ENCODE data around the gene IGSF23. TPM values are rescaled to one million over a fixed set of nuclear protein-coding genes. Genes with fewer than 3 reads are reported as not detected.
"Not testable (repeated sequence)": the region's sequence is repeated elsewhere in the genome, so short reads cannot be mapped to it uniquely, and the experiment has no call there.

The IGSF23 gene
- total RNA-seq, 1 experiment from 2014 or later, result not detected

GRCh38 chr19:44624840-44625354 lies 11.5 kb downstream of the IGSF23 start:
- Histone ChIP-seq H4K5ac (ENCODE audit: insufficient read length, low read depth, low read length) (no peak overlapping the region), H3K4me1 (ENCODE audit: insufficient read depth, low read length) (no peaks in the 10 kb centered on the region), H3K23me2 (ENCODE audit: insufficient read length, low read depth, low read length, poor library complexity, severe bottlenecking) (no peaks in the 10 kb centered on the region), H2AFZ (ENCODE audit: low read length) (no peak overlapping the region), H3K79me1 (ENCODE audit: insufficient read depth, low read depth, low read length, poor library complexity, severe bottlenecking) (no peaks in the 10 kb centered on the region), H3K9me3 (ENCODE audit: control insufficient read depth, low read depth, low read length) (no peaks in the 10 kb centered on the region), H3T11ph (ENCODE audit: low read length) (no peak overlapping the region), H3K79me2 (ENCODE audit: insufficient read depth, low read length) (no peaks in the 10 kb centered on the region), H4K20me1 (ENCODE audit: control insufficient read depth, insufficient read depth, insufficient read length) (no peaks in the 10 kb centered on the region), H2BK120ac (ENCODE audit: low read depth, low read length, poor library complexity, severe bottlenecking) (no peak overlapping the region), H3K18ac (ENCODE audit: insufficient read length, low read depth, low read length) (no peak overlapping the region), H2BK5ac (ENCODE audit: insufficient read length, low read length) (no peak overlapping the region), H3K4ac (ENCODE audit: low read depth, low read length) (no peak overlapping the region), H4K8ac (replicated peaks; ENCODE audit: insufficient read length, low read depth, low read length) (no peak overlapping the region), H3K27me3 (ENCODE audit: insufficient read depth, low read length) (no peaks in the 10 kb centered on the region), H3K23ac (ENCODE audit: insufficient read length, low read depth, low read length) (no peak overlapping the region), H3K27ac (ENCODE audit: insufficient read length, low read depth, low read length) (no peak overlapping the region), H4K91ac (ENCODE audit: insufficient read length, low read depth, low read length) (no peak overlapping the region), H2BK20ac (ENCODE audit: low read depth, low read length, poor library complexity, severe bottlenecking) (no peak overlapping the region), H3K9ac (ENCODE audit: extremely low read depth, insufficient read length, low read length) (no peak overlapping the region), H3K4me2 (ENCODE audit: insufficient read depth, insufficient read length, low read length) (no peak overlapping the region), H3K14ac (ENCODE audit: insufficient read depth, low read length) (no peak overlapping the region), H2BK15ac (ENCODE audit: low read depth, low read length) (no peak overlapping the region), H2BK12ac (ENCODE audit: insufficient read length, low read depth, low read length) (no peak overlapping the region), H2AK5ac (ENCODE audit: insufficient read length, low read length) (no peak overlapping the region), H3K56ac (ENCODE audit: insufficient read length, low read depth, low read length) (no peak overlapping the region)
- Mint-ChIP-seq H3K4me1 (peaks cover 0 to 4% of the 10 kb centered on the region in 2 experiments; a peak in 1 of 4 replicates), H3K4me3 (no peak overlapping the region), H3K27me3 (ENCODE audit: low read depth) (peaks cover 2% of the 10 kb centered on the region), H3K9me3 (no peaks in the 10 kb centered on the region), H3K27ac (no peak overlapping the region), H3K36me3 (ENCODE audit: insufficient read depth in 1 of 3, low read depth in 3 of 3) (peaks cover 0 to 6% (median 0%) of the 10 kb centered on the region in 3 experiments; a peak in 2 of 7 replicates)
- no peak for DNase-seq
- TF ChIP-seq CTCF (conservative IDR thresholded peaks at IDR 0.05), result no peak
- WGBS (ENCODE audit: extremely low coverage, insufficient read length, low lambda C conversion rate), result no CpG with 5 or more reads among the region's 4 CpGs

DNA sequence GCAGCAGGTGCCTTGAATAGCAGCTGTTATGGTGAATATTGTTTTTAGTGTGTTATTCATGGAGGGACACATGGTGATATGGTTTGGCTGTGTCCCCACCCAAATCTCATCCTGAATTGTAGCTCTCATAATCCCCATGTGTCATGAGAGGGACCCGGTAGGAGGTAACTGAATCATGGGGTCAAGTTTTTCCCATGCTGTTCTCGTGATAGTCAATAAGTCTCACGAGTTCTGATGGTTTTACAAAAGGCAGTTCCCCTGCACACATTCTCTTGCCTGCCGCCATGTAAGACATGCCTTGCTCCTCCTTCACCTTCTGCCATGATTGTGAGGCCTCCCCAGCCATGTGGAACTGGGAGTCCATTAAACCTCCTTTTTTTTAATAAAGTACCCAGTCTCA lies 12.3 kb downstream of the IGSF23 start:
- not testable (repeated sequence) for H2AK5ac ChIP-seq (ENCODE audit: insufficient read length, low read length); H3T11ph ChIP-seq (ENCODE audit: low read length); H3K27me3 ChIP-seq (ENCODE audit: insufficient read depth, low read length); H3K23ac ChIP-seq (ENCODE audit: insufficient read length, low read depth, low read length); H4K20me1 ChIP-seq (ENCODE audit: control insufficient read depth, insufficient read depth, insufficient read length); H3K9me3 Mint-ChIP-seq; H3K79me2 ChIP-seq (ENCODE audit: insufficient read depth, low read length); H4K91ac ChIP-seq (ENCODE audit: insufficient read length, low read depth, low read length); H3K27ac Mint-ChIP-seq; H3K4me2 ChIP-seq (ENCODE audit: insufficient read depth, insufficient read length, low read length); H2AFZ ChIP-seq (ENCODE audit: low read length); H3K79me1 ChIP-seq (ENCODE audit: insufficient read depth, low read depth, low read length, poor library complexity, severe bottlenecking); H3K4me1 Mint-ChIP-seq; H3K27ac ChIP-seq (ENCODE audit: insufficient read length, low read depth, low read length); H3K4me1 ChIP-seq (ENCODE audit: insufficient read depth, low read length); H4K8ac ChIP-seq (replicated peaks; ENCODE audit: insufficient read length, low read depth, low read length); H3K23me2 ChIP-seq (ENCODE audit: insufficient read length, low read depth, low read length, poor library complexity, severe bottlenecking); H2BK12ac ChIP-seq (ENCODE audit: insufficient read length, low read depth, low read length); H3K14ac ChIP-seq (ENCODE audit: insufficient read depth, low read length); H3K36me3 Mint-ChIP-seq (ENCODE audit: insufficient read depth in 1 of 3, low read depth in 3 of 3); H3K9me3 ChIP-seq (ENCODE audit: control insufficient read depth, low read depth, low read length); H3K4ac ChIP-seq (ENCODE audit: low read depth, low read length); H2BK120ac ChIP-seq (ENCODE audit: low read depth, low read length, poor library complexity, severe bottlenecking); H3K56ac ChIP-seq (ENCODE audit: insufficient read length, low read depth, low read length); H3K4me3 Mint-ChIP-seq; H3K9ac ChIP-seq (ENCODE audit: extremely low read depth, insufficient read length, low read length); H3K18ac ChIP-seq (ENCODE audit: insufficient read length, low read depth, low read length); DNase-seq; H4K5ac ChIP-seq (ENCODE audit: insufficient read length, low read depth, low read length); H2BK20ac ChIP-seq (ENCODE audit: low read depth, low read length, poor library complexity, severe bottlenecking); H3K27me3 Mint-ChIP-seq (ENCODE audit: low read depth); H2BK15ac ChIP-seq (ENCODE audit: low read depth, low read length); H2BK5ac ChIP-seq (ENCODE audit: insufficient read length, low read length)
- WGBS (ENCODE audit: extremely low coverage, insufficient read length, low lambda C conversion rate), result no CpG with 5 or more reads among the region's 4 CpGs

Data from H9 (cell line).